GM23338 (cell line): ENCODE data around the gene ONECUT3. TPM values are rescaled to one million over a fixed set of nuclear protein-coding genes. Genes with fewer than 3 reads are reported as not detected.

Source experiments
- ATAC-seq: fragments of 200-7000 bp; cut with Tn5 transposase; 3 replicates; pipeline ENCODE4 v1.9.1; 2020
- DNase-seq: peaks from one replicate; pipeline ENCODE4 v3.0.0-alpha.2; 2015; ENCODE audit warnings: low spot score
- H2AFZ ChIP-seq: fragments of 200-600 bp; sonication (generic); 2 replicates; pipeline ENCODE4 v1.8.0; 2016; ENCODE audit warnings: antibody characterized with exemption, mild to moderate bottlenecking, moderate library complexity
- H3F3A ChIP-seq: fragments of 200-600 bp; sonication (generic); replicated peaks from 2 replicates; pipeline ENCODE4 v1.8.0; 2017; ENCODE audit warnings: antibody characterized with exemption, mixed run types, low read depth
- H3K27ac ChIP-seq: fragments of 200-600 bp; sonication (generic); 2 replicates; pipeline ENCODE4 v1.6.1; 2016; ENCODE audit warnings: low read depth
- H3K27me3 ChIP-seq: fragments of 200-600 bp; sonication (generic); 2 replicates; pipeline ENCODE4 v1.8.0; 2016; ENCODE audit warnings: mild to moderate bottlenecking, mixed run types, moderate library complexity; ENCODE audit not compliant: insufficient read depth
- H3K36me3 ChIP-seq: fragments of 200-600 bp; sonication (generic); 2 replicates; pipeline ENCODE4 v1.8.0; 2016; ENCODE audit warnings: mild to moderate bottlenecking; ENCODE audit not compliant: insufficient read depth
- H3K4me1 ChIP-seq: fragments of 200-600 bp; sonication (generic); 2 replicates; pipeline ENCODE4 v1.8.0; 2016; ENCODE audit warnings: mild to moderate bottlenecking, moderate library complexity; ENCODE audit not compliant: insufficient read depth
- H3K4me2 ChIP-seq: fragments of 200-600 bp; sonication (generic); 2 replicates; pipeline ENCODE4 v1.7.1; 2017; ENCODE audit warnings: mixed run types
- H3K4me3 ChIP-seq: fragments of 200-600 bp; sonication (generic); 2 replicates; pipeline ENCODE4 v1.6.1; 2016; ENCODE audit warnings: mixed run types
- H3K79me2 ChIP-seq: fragments of 200-600 bp; sonication (generic); replicated peaks from 2 replicates; pipeline ENCODE4 v1.8.0; 2017; ENCODE audit warnings: mild to moderate bottlenecking; ENCODE audit not compliant: insufficient read depth
- H3K9me2 ChIP-seq: fragments of 200-600 bp; sonication (generic); 2 replicates; pipeline ENCODE4 v1.8.0; 2017; ENCODE audit not compliant: insufficient read depth
- H4K20me1 ChIP-seq: fragments of 200-600 bp; sonication (generic); replicated peaks from 2 replicates; pipeline ENCODE4 v1.8.0; 2017; ENCODE audit warnings: mild to moderate bottlenecking; ENCODE audit not compliant: insufficient read depth
- H3K27ac Mint-ChIP-seq: 2 replicates; pipeline ENCODE4 v1.8.0; 2020; ENCODE audit warnings: inconsistent platforms, mild to moderate bottlenecking, moderate library complexity, mixed read lengths
- H3K27me3 Mint-ChIP-seq: 3 replicates; pipeline ENCODE4 v1.8.0; 2022; ENCODE audit warnings: low read depth, mild to moderate bottlenecking, moderate library complexity, mixed read lengths, inconsistent platforms; ENCODE audit not compliant: insufficient read depth, poor library complexity
- H3K36me3 Mint-ChIP-seq: 3 replicates; pipeline ENCODE4 v1.8.0; 2021; ENCODE audit warnings: low read depth, mild to moderate bottlenecking, inconsistent platforms, moderate library complexity, mixed read lengths
- H3K4me1 Mint-ChIP-seq: 3 replicates; pipeline ENCODE4 v1.8.0; 2020; ENCODE audit warnings: mild to moderate bottlenecking, inconsistent platforms, mixed read lengths
- H3K4me3 Mint-ChIP-seq: 3 replicates; pipeline ENCODE4 v1.8.0; 2021; ENCODE audit warnings: moderate library complexity, mild to moderate bottlenecking, inconsistent platforms, mixed read lengths
- H3K9me3 Mint-ChIP-seq: 3 replicates; pipeline ENCODE4 v1.8.0; 2020; ENCODE audit warnings: moderate library complexity, mild to moderate bottlenecking, inconsistent platforms, mixed read lengths
- CTCF ChIP-seq, 2 experiments: fragments of 200-600 bp in 1 of 2; sonication (generic) in 1 of 2; conservative IDR thresholded peaks; 2 replicates each; pipeline versions ENCODE4 v1.5.1 to v1.6.1; 2016 to 2017; ENCODE audit warnings: antibody characterized with exemption in 2 of 2, low read depth in 2 of 2, mild to moderate bottlenecking in 2 of 2, moderate library complexity in 1 of 2
- EZH2 ChIP-seq: fragments of 200-600 bp; sonication (generic); IDR thresholded peaks from one replicate; pipeline ENCODE4 v1.8.0; 2017; ENCODE audit warnings: antibody characterized with exemption, mild to moderate bottlenecking, low read depth; ENCODE audit not compliant: unreplicated experiment
- EZH2phosphoT487 ChIP-seq: fragments of 200-600 bp; sonication (generic); IDR thresholded peaks from one replicate; pipeline ENCODE4 v1.8.1; 2018; ENCODE audit warnings: antibody characterized with exemption; ENCODE audit not compliant: unreplicated experiment
- ZNF114 ChIP-seq: fragments of 250-450 bp; sonication (Bioruptor Pico); IDR thresholded peaks from 2 replicates; pipeline ENCODE4 v1.5.0; 2020; ENCODE audit warnings: mild to moderate bottlenecking, moderate library complexity
- ZNF331 ChIP-seq: fragments of 250-450 bp; sonication (Bioruptor Pico); IDR thresholded peaks from 2 replicates; pipeline ENCODE4 v1.5.0; 2020; ENCODE audit warnings: low read depth, mild to moderate bottlenecking, moderate library complexity
- ZNF462 ChIP-seq: fragments of 250-450 bp; sonication (Bioruptor Pico); IDR thresholded peaks from 2 replicates; pipeline ENCODE4 v1.5.0; 2020; ENCODE audit warnings: mild to moderate bottlenecking, moderate library complexity
- polyA plus RNA-seq: library from polyadenylated mRNA; unstranded; fragments of >200 nt; fragmentation: Nextera tagmentation; extraction: Ambion mirVana; gene quantifications from 2 replicates; pipeline ENCODE4 v1.2.1, GENCODE V29; 2016
- total RNA-seq: library from RNA; depleted of rRNA; stranded (reverse); fragments of >200 nt; shearing (Covaris generic); gene quantifications from 2 replicates; pipeline ENCODE4 v1.2.3, GENCODE V29; 2014

The ONECUT3 gene
- total and polyA plus RNA-seq, 2 experiments from 2014 or later: not detected

GRCh38 chr19:1811472-1811894 lies 58.2 kb downstream of the ONECUT3 start:
- Histone ChIP-seq H3K36me3 (no peaks in the 10 kb centered on the region), H4K20me1 (no peaks in the 10 kb centered on the region), H3F3A (0 out of 2 replicates have a peak, but pooled peaks cover 5% of the 10 kb centered on the region), H2AFZ (no peak overlapping the region), H3K9me2 (no peaks in the 10 kb centered on the region), H3K4me1 (no peaks in the 10 kb centered on the region), H3K4me3 (peak overlapping the region; percentile 77), H3K79me2 (no peaks in the 10 kb centered on the region), H3K27me3 (no peaks in the 10 kb centered on the region), H3K27ac (no peak overlapping the region), H3K4me2 (peak overlapping the region; percentile 70)
- Mint-ChIP-seq H3K27ac (no peak overlapping the region), H3K4me1 (peaks cover 3% of the 10 kb centered on the region; the same call in 2 of the 3 replicates), H3K4me3 (peak overlapping the region; percentile 43; the same call in 2 of the 3 replicates), H3K9me3 (no peaks in the 10 kb centered on the region), H3K27me3 (peaks cover 24% of the 10 kb centered on the region), H3K36me3 (0 out of 3 replicates have a peak, but pooled peaks cover 3% of the 10 kb centered on the region)
- DNase-seq: no peak
- TF ChIP-seq ZNF114 (CRISPR knock-in tag): no peak
- ATAC-seq: no peak

- H3K27me3 Mint-ChIP-seq: peaks cover 24% of the 10 kb centered on the region
- ATAC-seq: peak; percentile 33
- H3K9me3 Mint-ChIP-seq: no peaks in the 10 kb centered on the region
- H3K36me3 Mint-ChIP-seq: 0 out of 3 replicates have a peak, but pooled peaks cover 3% of the 10 kb centered on the region
- Histone ChIP-seq H3K27me3 (no peaks in the 10 kb centered on the region), H3K4me3 (peak within 1 kb of the TSS; percentile 77), H3K9me2 (no peaks in the 10 kb centered on the region), H3F3A (0 out of 2 replicates have a peak, but pooled peaks cover 5% of the 10 kb centered on the region), H3K36me3 (no peaks in the 10 kb centered on the region), H3K4me2 (peak within 1 kb of the TSS; percentile 87), H3K4me1 (no peaks in the 10 kb centered on the region), H3K27ac (peak within 1 kb of the TSS; percentile 86), H2AFZ (peak within 1 kb of the TSS; percentile 91; the same call in 1 of the 2 replicates), H3K79me2 (no peaks in the 10 kb centered on the region), H4K20me1 (no peaks in the 10 kb centered on the region)
- H3K27ac Mint-ChIP-seq: peak within 1 kb of the TSS; percentile 96
- H3K4me1 Mint-ChIP-seq: peaks cover 3% of the 10 kb centered on the region; the same call in 2 of the 3 replicates
- TF ChIP-seq ZNF331 (CRISPR knock-in tag): no peak
- peak; percentile 38 to 41 for TF ChIP-seq CTCF (conservative IDR thresholded peaks at IDR 0.05; ENCODE audit: low read depth in 2 of 2)
- peak within 1 kb of the TSS; percentile 83 for H3K4me3 Mint-ChIP-seq
- peak; percentile 61 for DNase-seq
Observed at GRCh38 chr19:1811942-1812425, 58.7 kb downstream of the ONECUT3 start, which contains the start of gene ATP8B3. Gene ATP8B3, minus strand, starts transcription at chr19:1812276. Its CDS starts 540 bp downstream, at chr19:1811736.

GRCh38 chr19:1812426-1813191 lies 59.3 kb downstream of the ONECUT3 start:
- Histone ChIP-seq H3K4me1 (no peaks in the 10 kb centered on the region), H3K79me2 (no peaks in the 10 kb centered on the region), H3F3A (0 out of 2 replicates have a peak, but pooled peaks cover 5% of the 10 kb centered on the region), H4K20me1 (no peaks in the 10 kb centered on the region), H3K4me2 (peak overlapping the region; percentile 87), H2AFZ (peak overlapping the region; percentile 91; the same call in 1 of the 2 replicates), H3K9me2 (no peaks in the 10 kb centered on the region), H3K27ac (peak overlapping the region; percentile 86), H3K36me3 (no peaks in the 10 kb centered on the region), H3K4me3 (peak overlapping the region; percentile 77), H3K27me3 (no peaks in the 10 kb centered on the region)
- Mint-ChIP-seq H3K4me1 (peaks cover 3% of the 10 kb centered on the region; the same call in 2 of the 3 replicates), H3K27me3 (peaks cover 20% of the 10 kb centered on the region), H3K36me3 (0 out of 3 replicates have a peak, but pooled peaks cover 3% of the 10 kb centered on the region), H3K4me3 (peak overlapping the region; percentile 83), H3K27ac (peak overlapping the region; percentile 96), H3K9me3 (no peaks in the 10 kb centered on the region)
- peak; percentile 98 for DNase-seq
- peak; percentile 86 for ATAC-seq
- TF ChIP-seq EZH2 (no peak), ZNF462 (CRISPR knock-in tag) (no peak), EZH2phosphoT487 (no peak)
